HG03442 (cell line): ENCODE data around the gene CNKSR3.

Experiments
- ATAC-seq: cut with Tn5 transposase; IDR thresholded peaks from one replicate; pipeline ENCODE4 v1.9.1; 2021; ENCODE audit warnings: mild to moderate bottlenecking, moderate library complexity; ENCODE audit not compliant: unreplicated experiment

The CNKSR3 gene

DNA sequence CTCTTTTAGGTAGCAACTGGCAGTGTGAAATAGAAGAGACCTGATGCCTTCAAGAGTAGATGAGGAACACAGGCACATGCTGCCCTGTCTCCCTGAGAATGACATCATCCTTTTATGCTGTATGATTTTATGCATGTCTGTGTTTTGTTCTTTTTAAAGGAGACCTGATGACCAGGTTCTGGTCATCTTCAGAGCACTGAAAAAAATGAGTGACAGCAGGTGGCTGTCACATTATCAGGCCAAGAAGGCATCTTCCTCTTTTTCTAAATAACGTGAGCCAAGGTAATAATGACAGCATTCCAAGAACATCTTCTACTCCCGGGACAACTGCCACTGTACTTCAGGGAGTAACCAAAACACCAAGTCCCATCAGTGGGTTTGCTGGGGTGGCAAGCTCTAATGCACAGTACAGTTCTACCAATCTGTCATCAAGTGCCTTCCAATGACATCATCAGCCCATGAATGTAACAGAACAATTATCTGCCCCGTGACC lies 28.9 kb downstream of the CNKSR3 start:
- ATAC-seq = no peak

DNA sequence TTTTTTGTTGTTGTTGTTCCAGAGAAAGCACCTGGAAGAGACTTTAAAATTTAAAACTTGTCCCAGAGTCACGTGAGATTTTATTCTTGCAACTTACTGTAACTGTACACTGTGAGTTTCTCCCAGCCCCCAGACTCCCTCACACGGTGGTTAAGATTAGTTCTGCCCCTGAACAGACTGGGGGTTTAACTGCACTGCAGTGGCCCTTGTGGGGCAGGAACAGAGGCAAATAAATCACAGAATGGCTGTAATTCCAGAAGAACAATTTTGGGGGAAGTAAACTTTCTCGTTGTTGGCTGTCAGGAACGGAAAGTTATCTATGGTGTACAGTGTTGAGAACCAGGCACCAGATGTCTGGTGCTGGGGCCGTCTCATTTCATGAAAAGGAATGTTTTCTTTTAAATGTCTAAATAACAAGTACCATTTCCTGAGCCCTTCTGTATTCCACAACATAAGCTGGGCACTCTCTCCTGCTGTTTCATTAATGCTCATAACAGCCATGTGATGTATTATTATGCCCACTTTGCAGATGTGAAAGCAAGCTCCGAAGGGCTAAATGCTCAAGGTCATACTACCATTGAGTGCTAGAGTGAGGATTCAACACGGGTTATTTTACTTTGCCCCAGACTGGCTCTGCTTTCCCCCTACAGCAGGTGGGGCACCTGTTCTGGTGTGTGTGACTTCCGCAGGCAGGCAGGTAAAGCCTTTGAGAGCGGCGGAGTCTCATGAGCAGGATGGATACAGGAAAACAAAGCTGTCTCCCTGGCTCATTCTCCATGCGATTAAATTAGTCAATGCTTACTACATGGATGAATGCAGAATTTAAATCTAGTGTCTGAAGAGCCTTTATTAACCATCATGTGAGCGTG lies 30.5 kb downstream of the CNKSR3 start:
- no peak for ATAC-seq

DNA sequence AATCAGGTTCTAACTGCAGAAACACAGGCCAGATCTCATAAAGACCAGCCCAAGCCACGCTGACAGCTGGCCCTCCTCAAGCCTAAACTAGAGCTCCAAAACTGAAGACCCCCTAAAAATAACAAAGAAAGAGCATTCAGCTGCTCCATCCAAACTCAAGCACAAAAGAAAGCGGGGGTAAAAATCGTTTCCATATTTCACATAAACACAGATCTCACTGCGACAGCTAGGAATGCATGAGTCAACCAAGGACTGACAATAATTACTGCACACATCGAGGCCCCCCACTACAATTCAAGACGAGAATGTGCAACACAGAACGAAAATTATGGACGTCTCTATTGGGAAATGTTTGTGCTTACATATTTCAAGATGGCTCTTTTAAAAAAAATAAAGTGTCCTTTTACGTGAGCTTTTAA lies 31.1 kb downstream of the CNKSR3 start:
- ATAC-seq = no peak

DNA sequence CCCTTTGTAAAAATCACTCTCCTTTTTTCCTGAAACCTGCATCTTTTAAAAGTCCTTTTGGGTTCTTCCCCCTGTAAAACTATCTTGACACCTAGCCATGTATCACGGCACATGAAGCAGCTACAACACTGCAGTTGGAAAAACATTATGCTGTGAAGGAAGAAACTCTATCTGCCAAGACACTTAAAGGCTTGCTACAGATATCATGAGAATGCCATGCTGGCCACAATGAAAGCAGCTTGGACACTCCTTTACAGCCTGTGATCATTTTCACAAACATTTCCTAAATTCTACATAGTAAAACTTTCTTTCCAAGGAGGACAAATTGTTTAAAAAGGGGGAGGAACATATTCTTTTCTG lies 31.8 kb downstream of the CNKSR3 start:
- no peak for ATAC-seq

DNA sequence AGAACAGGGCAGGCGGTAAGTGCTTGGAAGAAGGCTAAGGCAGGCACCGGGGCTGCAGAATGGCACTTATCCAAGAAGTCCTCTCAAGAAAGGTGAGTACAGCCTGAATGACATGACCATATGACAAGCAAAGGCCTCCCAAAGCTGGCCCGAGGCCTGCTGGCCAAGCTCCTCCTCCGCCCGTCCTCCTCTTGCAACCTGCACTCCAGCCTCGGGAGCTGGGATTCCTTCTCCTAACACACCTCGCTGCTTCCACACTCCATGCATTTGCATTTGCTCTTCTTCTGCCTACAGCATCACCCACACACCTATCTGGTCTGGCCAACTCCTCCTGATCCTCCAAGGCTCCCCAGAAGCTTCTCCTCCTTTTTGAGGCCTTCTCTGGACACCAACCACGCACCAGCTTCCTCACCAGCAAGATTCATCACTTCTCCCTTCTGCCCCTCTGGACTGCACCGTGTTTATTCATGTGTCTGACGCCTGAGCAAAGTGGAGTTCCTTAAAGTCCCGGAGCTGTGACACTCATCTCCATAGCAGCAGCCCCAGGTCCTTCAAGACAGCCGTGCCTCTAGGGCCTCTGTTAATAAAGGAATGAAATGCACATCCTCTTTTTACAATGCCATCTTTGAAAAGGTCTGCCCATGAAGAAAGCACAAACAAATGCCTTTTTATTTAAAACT lies 32.3 kb downstream of the CNKSR3 start:
- no peak for ATAC-seq

DNA sequence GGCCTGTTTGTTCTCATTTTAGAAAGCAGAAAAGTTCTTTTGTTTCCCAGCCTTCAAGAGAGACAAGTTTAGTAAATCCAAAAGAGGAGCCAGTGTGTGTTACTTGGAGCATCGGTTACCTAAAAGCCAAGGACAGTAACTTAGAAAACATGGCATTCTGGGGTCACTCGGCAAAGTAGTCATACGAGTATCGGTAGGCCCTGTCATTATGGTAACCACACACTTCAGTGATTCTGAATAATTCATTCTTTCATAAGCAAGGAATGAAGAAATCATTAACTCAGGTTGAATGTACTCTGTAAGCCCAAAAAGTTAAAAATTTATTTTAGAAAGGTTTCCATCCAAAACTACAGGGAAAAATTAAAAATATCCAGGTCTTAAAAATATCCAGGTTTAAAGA lies 34.0 kb downstream of the CNKSR3 start:
- no peak for ATAC-seq

DNA sequence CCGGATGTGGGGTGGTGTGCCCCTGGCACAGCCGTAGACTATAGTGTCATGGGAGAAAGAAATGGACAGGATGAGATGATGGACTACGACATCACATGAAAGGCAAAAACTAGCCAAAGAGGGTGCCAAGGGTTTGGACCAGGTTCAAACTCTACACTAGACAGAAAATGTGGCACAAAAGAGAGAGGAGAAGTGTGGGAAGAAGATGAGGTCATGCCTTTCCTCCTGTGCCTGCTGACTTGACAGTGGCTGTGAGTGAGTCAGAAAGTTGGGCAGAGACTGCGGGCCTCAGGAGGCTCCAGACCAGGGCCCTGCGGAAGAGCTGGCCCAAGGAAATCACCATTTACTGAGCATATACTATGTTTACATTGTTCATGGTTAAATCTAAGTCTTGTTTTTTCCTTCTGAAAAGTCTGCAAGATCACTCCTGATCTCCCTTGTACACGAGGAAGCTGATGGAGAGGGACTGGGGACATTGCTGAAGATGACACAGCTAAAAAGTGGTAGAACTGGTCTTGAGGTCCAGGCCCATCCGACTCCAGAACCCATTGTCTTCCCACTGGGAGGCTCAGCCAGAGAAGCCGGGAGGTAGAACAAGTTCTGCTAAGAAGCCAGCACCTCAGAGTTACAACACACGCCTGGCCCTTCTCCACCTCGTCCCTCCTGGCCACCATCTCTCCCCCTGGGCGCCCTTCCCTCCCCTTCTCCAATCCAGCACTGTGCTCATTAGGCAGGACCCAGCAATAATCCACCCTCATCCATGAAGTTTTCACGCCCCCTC lies 35.6 kb downstream of the CNKSR3 start:
- ATAC-seq = no peak

DNA sequence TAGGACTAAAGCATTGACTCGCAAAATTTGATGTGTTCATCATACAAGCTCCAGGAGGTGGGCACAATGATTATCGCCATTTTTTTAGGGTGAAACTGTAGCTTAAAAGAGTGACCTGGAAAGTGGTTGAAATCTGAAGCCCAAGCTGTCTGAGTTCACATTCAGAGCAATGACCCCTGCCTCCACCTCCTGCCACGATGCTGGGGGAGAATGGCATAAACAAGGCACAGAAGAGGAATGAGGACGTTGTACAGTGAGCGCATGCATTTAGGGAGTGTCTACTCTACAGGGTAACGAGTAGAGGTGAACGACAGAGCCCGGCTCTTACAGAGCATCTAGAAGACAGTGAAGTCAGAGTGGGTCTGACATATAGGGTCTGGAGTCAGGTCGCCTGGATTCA lies 37.2 kb downstream of the CNKSR3 start:
- no peak for ATAC-seq

DNA sequence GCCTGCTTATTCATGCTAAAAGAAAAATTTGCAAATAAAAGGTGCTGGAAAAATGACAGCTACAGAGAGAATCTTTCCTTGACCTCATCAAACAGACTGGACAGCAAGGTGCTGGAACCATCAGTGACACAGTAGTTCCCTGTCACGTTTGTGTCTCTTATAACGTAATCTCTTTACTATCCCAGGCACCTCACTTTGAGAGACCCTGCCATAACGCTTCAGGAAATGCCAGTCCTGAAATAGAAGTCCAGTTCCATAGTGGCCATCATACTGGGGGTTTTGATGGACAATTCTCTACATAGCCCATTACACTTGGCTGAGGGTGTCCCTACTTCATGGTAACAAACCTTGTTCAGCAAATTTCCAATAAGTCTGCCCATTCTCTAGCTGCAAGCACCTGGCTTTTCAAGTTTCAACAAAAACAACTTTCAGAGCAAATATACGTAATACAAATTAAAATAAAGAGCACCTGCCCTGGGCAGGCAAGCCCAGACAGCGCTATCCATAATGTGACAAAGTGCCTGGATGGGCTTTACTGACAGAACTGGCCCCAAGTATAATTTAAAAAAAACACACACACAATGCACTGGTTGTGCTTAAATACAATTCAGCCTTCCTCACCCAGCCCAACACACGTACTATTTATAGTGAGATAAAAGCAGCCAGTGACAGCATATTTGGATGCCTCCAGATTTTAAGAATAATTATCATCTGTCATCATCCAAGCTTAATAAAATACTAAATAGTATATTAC lies 38.7 kb downstream of the CNKSR3 start:
- no peak for ATAC-seq

DNA sequence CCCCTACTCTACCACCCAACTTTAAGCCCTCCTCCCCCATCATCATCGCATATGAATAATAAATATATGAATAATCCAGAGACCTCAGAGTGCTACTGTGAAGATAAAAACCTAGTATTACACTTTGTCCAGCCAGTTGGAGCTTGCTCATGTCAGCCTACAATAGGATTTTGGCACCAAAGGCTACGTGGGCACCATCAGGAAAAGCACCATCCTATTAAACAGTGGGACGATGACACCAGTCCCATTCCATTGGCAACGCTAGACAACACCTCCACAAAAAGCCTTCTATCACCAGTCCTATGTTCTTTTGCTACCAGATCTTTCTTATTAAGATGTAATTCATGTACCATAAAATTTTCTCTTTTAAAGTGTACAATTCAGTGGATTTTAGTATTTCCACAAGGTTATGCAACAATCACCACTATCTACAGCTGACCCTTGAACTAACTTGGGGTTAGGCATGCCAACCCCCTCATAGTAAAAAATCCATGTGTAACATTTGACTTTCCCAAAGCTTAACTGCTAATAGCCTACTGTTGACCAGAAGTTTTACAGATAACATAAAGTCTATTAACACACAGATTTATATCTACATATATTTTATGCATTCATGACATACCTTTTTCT lies 41.1 kb downstream of the CNKSR3 start:
- ATAC-seq = no peak

DNA sequence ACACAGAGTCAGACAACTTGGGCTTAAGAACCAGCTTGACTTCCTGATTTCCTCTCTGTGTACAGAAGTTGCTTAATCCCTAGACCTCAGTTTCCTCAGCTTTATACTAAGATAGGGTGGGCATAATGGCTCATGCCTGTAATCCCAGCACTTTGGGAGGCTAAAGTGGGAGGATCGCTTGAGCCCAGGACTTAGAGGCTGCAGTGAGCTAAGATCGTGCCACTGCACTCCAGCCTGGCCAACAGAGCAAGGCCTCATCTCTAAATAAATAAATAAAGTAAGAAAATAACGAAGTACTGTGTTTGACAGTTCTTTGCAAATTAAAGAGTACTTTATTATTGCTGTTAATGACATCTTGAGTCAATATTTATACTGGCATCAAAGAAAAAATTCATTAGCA lies 41.7 kb downstream of the CNKSR3 start:
- ATAC-seq = no peak

DNA sequence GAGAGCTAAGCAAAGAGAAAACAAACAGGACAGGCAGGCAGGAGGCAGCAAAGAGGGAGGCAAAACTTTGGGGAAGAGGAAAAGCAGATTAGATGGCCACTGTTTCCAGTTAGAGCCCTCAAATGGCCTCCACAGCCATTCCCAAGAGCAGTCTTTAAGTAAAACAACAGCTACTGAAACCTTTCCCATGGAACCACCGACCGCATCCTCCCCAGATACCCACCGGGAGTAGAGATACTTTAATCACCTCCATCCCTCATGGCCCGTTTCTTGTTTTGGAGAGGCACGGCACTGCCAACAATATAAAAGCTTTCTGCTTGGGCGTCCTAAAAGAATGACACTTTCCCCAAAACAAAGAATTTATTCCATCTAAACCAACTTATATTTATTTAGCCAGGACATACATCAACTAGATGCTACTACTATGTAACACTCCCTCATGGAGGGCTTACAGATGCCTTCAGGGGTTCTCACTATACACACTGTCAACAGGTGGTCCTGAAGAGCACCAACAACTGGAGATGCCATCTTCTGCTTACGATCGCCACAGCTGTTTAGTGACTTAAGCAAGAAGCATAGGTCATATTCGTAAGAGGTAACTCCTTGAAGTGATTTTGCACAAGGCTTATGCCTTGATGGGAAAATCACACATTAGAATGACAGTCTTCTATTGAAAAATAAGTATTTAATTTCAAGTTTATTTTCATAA lies 43.4 kb downstream of the CNKSR3 start:
- no peak for ATAC-seq

DNA sequence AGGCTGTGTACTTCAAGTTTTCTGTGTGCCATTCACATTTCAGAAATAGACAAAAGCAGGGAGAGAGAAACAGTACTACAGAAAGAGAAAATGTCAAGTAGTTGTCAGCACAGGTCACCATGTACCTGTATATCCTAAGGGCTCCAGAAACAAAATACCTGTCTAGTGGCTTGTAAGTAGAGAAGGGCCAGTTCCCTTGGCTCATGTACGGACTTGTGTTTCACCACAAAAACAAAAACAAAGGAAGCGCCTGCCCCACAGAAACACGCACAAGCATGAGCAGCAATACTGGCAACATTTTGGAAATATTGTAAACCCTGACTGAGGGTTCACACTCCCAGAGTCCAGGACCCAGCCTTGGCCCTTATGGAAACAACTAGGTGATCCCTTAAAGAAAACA lies 44.3 kb downstream of the CNKSR3 start:
- ATAC-seq = no peak

DNA sequence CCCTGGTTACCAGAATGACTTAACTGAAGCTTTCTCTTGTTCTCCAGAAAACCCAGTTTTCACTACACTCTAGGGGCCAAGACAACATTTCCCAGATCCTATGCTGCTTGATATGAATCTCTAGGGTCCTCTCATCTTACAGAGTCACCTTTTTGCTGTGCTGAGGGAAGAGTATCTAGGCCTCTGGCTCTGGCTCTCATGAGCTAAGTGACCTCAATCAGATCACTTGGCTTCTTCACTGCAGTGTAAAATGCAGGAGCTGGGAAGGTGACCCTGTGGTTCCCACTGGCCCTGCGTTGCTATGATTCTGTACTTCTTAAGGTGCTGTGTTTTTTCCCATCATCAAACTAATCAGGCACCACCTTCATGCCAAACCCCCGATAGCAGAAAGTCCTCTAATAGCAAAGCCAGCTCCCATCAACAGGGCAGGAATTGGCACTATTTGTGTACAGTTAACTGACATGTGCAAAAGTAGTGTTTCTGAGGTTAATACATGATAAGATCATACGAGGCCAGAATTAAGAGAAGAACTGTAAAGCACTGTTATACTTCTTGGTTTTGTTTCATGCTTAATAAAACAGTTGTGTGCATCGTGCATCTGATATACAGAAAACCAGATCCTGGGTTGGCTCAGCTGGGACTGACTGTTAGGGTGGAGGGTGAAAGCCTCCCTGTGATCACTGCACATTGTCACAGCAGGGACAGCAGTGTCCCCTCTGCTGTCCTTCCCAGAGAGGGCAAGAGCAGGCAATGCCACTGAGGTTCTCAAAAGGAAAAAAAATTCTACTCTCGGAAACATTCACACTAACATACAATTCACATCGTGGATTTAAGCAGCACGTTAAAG lies 46.7 kb downstream of the CNKSR3 start:
- ATAC-seq = no peak

DNA sequence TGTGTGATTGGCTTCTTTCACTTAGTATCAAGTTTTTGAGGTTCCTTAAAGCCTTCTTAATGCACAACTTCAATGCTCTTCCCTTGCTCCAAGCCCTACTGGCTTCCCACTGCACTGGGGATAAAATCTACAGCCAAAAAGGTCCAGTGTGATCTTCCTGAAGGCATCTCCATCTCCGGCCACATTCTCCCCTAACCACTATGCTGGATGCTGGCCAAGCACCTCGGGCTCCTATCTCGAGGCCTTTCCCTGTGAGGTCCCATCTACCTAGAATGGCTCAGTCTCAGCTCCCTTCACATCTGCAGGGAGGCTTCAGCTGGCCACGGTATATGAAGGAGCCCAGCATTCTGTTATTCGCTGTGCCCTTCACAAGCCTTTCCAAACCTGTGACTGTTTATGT lies 48.1 kb downstream of the CNKSR3 start:
- no peak for ATAC-seq

DNA sequence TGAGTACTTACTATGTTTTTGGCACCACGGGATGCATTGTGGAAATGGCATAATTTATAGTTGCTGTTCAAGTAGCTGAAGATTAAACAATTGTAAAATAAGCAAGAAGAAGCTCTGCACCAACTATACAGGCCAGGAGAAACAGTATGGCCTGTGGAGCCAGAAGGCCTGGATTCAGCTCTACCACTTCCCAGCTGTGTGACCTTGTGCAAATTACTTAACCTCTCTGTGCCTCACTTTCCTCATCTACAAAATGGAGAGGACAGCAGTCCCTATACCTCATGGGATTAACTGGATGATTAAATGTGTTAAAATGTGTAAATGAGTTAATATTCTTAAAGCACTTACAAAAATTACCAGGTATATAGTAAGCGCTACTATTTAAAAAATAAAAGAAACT lies 49.1 kb downstream of the CNKSR3 start:
- no peak for ATAC-seq

DNA sequence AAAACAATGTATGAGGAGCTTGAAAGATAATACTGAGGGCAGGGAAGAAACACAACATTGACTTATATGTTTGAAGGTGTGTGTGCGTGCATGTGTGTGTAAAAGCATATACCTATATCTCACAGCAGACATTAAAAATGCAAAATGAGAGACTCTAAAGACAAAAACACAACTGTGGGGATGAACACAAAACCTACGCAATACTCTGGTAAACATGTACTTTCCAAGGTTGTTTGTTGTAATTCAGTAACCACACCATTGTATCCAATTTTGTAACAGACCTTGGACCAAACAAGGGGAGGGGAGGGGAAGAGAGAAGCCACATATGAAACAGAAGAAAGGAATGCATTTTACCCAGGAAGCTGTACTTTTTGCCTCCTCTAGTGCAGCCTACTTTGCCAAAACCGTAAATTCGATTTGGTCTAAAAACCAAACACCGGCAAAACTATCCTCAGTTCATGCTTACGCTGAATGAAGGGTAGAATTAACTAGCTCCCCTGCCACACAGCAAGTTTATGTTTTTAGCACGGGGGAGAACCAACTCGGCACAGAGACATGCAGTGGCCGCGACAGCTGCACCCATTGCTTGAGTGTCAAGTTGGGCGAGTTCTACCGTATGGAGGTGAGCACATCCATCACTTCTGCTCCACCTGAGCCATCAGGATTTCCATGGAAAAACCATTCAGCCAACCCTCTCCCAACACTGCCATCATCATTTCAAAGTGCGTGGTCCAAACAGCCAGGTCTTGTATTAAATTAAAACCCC lies 50.0 kb downstream of the CNKSR3 start:
- no peak for ATAC-seq

DNA sequence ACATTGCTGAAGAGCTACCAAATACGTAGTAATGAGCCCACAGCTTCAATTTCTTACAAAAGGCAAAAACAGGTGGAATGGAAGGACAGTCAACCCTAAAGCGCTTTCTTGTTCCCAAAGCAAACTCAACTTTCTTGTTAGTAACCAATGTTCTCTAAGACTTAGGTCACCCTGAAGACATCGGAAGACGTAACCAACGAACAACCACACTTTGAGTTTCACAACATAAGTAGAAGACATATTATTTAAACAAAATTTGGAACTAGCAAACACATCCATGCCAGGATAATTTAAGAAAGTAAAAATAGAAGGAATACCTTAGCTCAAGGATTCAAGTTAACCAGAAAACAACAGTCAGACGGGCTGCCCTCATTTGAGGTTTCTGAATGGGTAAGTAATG lies 51.0 kb downstream of the CNKSR3 start:
- ATAC-seq = no peak
